DLD1 (cell line): ENCODE data around the gene FZD1.

ENCODE experiments used
- in situ Hi-C: cut with HindIII; loops from 2 replicates; pipeline ENCODE4 v1.10.0; 2017; ENCODE audit warnings: low sequenced_read_pairs

Gene FZD1

GRCh38 chr7:91264046-91264923, at the start of gene FZD1:
FZD1 (plus strand) TSS chr7:91264433; CDS start chr7:91264881, 448 bp downstream.
- in situ Hi-C loops: no loop called here

- in situ Hi-C loops: no loop called here
Observed at GRCh38 chr7:91226411-91226810, 37.8 kb upstream of the FZD1 start.

- in situ Hi-C loops: no loop called here
Observed at GRCh38 chr7:91228327-91228726, 35.9 kb upstream of the FZD1 start.

GRCh38 chr7:91228927-91229558, 35.2 kb upstream of the FZD1 start:
- in situ Hi-C loops: no loop called here

- in situ Hi-C loops: no loop called here
Observed at GRCh38 chr7:91230100-91230499, 34.1 kb upstream of the FZD1 start.

- in situ Hi-C loops: no loop called here
Observed at GRCh38 chr7:91230503-91230902, 33.7 kb upstream of the FZD1 start.

- in situ Hi-C loops: no loop called here
Observed at GRCh38 chr7:91233212-91233611, 31.0 kb upstream of the FZD1 start.

- in situ Hi-C loops: no loop called here
Observed at GRCh38 chr7:91235211-91235832, 28.9 kb upstream of the FZD1 start.

- in situ Hi-C loops: no loop called here
Observed at GRCh38 chr7:91239171-91239604, 25.0 kb upstream of the FZD1 start.

GRCh38 chr7:91239772-91240171, 24.5 kb upstream of the FZD1 start:
- in situ Hi-C loops: no loop called here

GRCh38 chr7:91240376-91240941, 23.8 kb upstream of the FZD1 start:
- in situ Hi-C loops: no loop called here

- in situ Hi-C loops: no loop called here
Observed at GRCh38 chr7:91242097-91242844, 22.0 kb upstream of the FZD1 start.

GRCh38 chr7:91243591-91244301, 20.5 kb upstream of the FZD1 start:
- in situ Hi-C loops: no loop called here

GRCh38 chr7:91247500-91247899, 16.7 kb upstream of the FZD1 start:
- in situ Hi-C loops: no loop called here

GRCh38 chr7:91248996-91249395, 15.2 kb upstream of the FZD1 start:
- in situ Hi-C loops: no loop called here

- in situ Hi-C loops: no loop called here
Observed at GRCh38 chr7:91249506-91250233, 14.6 kb upstream of the FZD1 start.

GRCh38 chr7:91250706-91251105, 13.5 kb upstream of the FZD1 start:
- in situ Hi-C loops: no loop called here

- in situ Hi-C loops: no loop called here
Observed at GRCh38 chr7:91251877-91252276, 12.4 kb upstream of the FZD1 start.

GRCh38 chr7:91263384-91264045, 718 bp upstream of the FZD1 start:
- in situ Hi-C loops: no loop called here
